WI38 (cell line): ENCODE measurements around the gene DDN.

Experiments
- H3K4me3 ChIP-seq: 2 replicates; pipeline ENCODE4 v1.5.1; 2011; ENCODE audit warnings: low read depth, mild to moderate bottlenecking, control low read depth, low read length
- CTCF ChIP-seq: IDR thresholded peaks from 2 replicates; pipeline ENCODE4 v1.5.1; 2012; ENCODE audit warnings: low read depth, mild to moderate bottlenecking, control low read depth, low read length

The DDN gene

GRCh38 chr12:49037111-49037946 is 38.2 kb upstream of the DDN start:
- no peak overlapping the region for H3K4me3 ChIP-seq
- no peak for TF ChIP-seq CTCF

GRCh38 chr12:49036029-49036428 is 36.9 kb upstream of the DDN start:
- no peak overlapping the region for H3K4me3 ChIP-seq
- no peak for TF ChIP-seq CTCF

GRCh38 chr12:49034286-49034622 is 35.1 kb upstream of the DDN start:
- TF ChIP-seq CTCF = no peak
- no peak overlapping the region for H3K4me3 ChIP-seq

- no peak overlapping the region for H3K4me3 ChIP-seq
- TF ChIP-seq CTCF = no peak
Measured at GRCh38 chr12:49033611-49034285, 34.6 kb upstream of the DDN start.

GRCh38 chr12:49032679-49033447 is 33.7 kb upstream of the DDN start:
- TF ChIP-seq CTCF = no peak
- no peak overlapping the region for H3K4me3 ChIP-seq

- TF ChIP-seq CTCF = no peak
Measured at GRCh38 chr12:49032276-49032675, 33.1 kb upstream of the DDN start.

More at GRCh38 chr12:49032276-49032675, 33.1 kb upstream of the DDN start:
- no peak overlapping the region for H3K4me3 ChIP-seq
